Ishikawa (cell line): Measurements from ENCODE around the gene NHS.

Experiments used
- CEBPB ChIP-seq: IDR thresholded peaks from 2 replicates; pipeline ENCODE4 v1.6.1; 2012
- TAF1 ChIP-seq: IDR thresholded peaks from 2 replicates; pipeline ENCODE4 v1.6.1; 2012; ENCODE audit warnings: low read depth, mild to moderate bottlenecking
- TCF12 ChIP-seq: IDR thresholded peaks from 2 replicates; pipeline ENCODE4 v1.6.1; 2012; ENCODE audit warnings: low read depth

DNA sequence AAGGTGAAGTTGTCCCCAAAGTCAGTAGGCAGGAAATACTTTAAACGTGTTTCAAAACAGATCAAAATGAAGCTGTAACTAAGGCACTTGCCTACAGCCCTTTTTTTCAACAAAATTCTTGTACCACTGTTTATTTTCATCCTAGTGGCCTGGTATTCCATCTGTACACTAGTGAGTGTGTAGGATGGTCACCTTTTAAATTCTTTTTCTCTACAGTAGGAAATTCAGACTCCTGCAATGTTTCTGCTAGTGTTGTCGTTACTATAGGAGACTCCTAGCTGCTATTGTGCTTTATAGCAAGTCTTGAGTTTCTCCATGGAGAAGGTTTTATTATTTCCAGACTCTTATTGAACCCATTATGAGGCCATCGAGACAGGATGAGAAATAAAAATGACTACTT, 7.0 kb upstream of the NHS start:
- TF ChIP-seq TCF12: no peak
- TF ChIP-seq TAF1: no peak
- no peak for TF ChIP-seq CEBPB
